Memory B cell (primary cell): ENCODE results near the gene LYAR.
"Not testable (repeated sequence)": the region's sequence is repeated elsewhere in the genome, so short reads cannot be mapped to it uniquely, and the experiment has no call there.

ENCODE experiments used
- ATAC-seq: fragments of 150-1000 bp; cut with Tn5 transposase; 2 replicates; pipeline ENCODE4 v1.10.0; 2021; ENCODE audit warnings: low read depth, mild to moderate bottlenecking, moderate library complexity
- DNase-seq, 2 donors: peaks; one replicate each; pipeline ENCODE4 v3.0.0; 2022; ENCODE audit warnings: low spot score in 2 of 2
- H3K27ac Mint-ChIP-seq: one replicate; pipeline ENCODE4 v1.8.0; 2022; ENCODE audit warnings: mild to moderate bottlenecking, moderate library complexity, mixed read lengths
- H3K27me3 Mint-ChIP-seq: one replicate; pipeline ENCODE4 v1.8.0; 2022; ENCODE audit warnings: mixed read lengths
- H3K36me3 Mint-ChIP-seq: one replicate; pipeline ENCODE4 v1.8.0; 2022; ENCODE audit warnings: mild to moderate bottlenecking, mixed read lengths
- H3K4me1 Mint-ChIP-seq: one replicate; pipeline ENCODE4 v1.8.0; 2022; ENCODE audit warnings: mixed read lengths
- H3K4me3 Mint-ChIP-seq: one replicate; pipeline ENCODE4 v1.8.0; 2022; ENCODE audit warnings: mild to moderate bottlenecking, moderate library complexity, mixed read lengths
- H3K9me3 Mint-ChIP-seq: one replicate; pipeline ENCODE4 v1.8.0; 2022; ENCODE audit warnings: mixed read lengths

Gene LYAR

GRCh38 chr4:4260185-4260751, 29.7 kb downstream of the LYAR start:
- ATAC-seq: peak; percentile 96
- DNase-seq: peak in 1 of 2 donors; percentile 23
- H3K36me3 Mint-ChIP-seq: no peaks in the 10 kb centered on the region
- H3K9me3 Mint-ChIP-seq: no peaks in the 10 kb centered on the region
- peaks cover 2% of the 10 kb centered on the region for H3K27me3 Mint-ChIP-seq
- H3K27ac Mint-ChIP-seq: no peak overlapping the region
- H3K4me1 Mint-ChIP-seq: no peaks in the 10 kb centered on the region
- H3K4me3 Mint-ChIP-seq: no peak overlapping the region

GRCh38 chr4:4259484-4260100, 30.4 kb downstream of the LYAR start:
- no peaks in the 10 kb centered on the region for H3K4me1 Mint-ChIP-seq
- peaks cover 2% of the 10 kb centered on the region for H3K27me3 Mint-ChIP-seq
- H3K4me3 Mint-ChIP-seq: no peak overlapping the region
- no peak overlapping the region for H3K27ac Mint-ChIP-seq
- no peaks in the 10 kb centered on the region for H3K36me3 Mint-ChIP-seq
- DNase-seq (no peak), ATAC-seq (no peak)
- H3K9me3 Mint-ChIP-seq: no peaks in the 10 kb centered on the region

GRCh38 chr4:4257705-4258104, 32.2 kb downstream of the LYAR start:
- ATAC-seq, H3K9me3 Mint-ChIP-seq, H3K27me3 Mint-ChIP-seq, H3K36me3 Mint-ChIP-seq, H3K27ac Mint-ChIP-seq, H3K4me1 Mint-ChIP-seq, DNase-seq, H3K4me3 Mint-ChIP-seq: not testable (repeated sequence)

GRCh38 chr4:4256799-4257198, 33.2 kb downstream of the LYAR start:
- no peaks in the 10 kb centered on the region for H3K36me3 Mint-ChIP-seq
- no peak for DNase-seq
- H3K4me3 Mint-ChIP-seq: no peak overlapping the region
- no peak overlapping the region for H3K27ac Mint-ChIP-seq
- ATAC-seq: no peak
- H3K9me3 Mint-ChIP-seq: no peaks in the 10 kb centered on the region
- no peaks in the 10 kb centered on the region for H3K4me1 Mint-ChIP-seq
- peaks cover 4% of the 10 kb centered on the region for H3K27me3 Mint-ChIP-seq

- H3K4me3 Mint-ChIP-seq: no peak overlapping the region
- H3K36me3 Mint-ChIP-seq: no peaks in the 10 kb centered on the region
- peaks cover 4% of the 10 kb centered on the region for H3K27me3 Mint-ChIP-seq
- H3K4me1 Mint-ChIP-seq: no peaks in the 10 kb centered on the region
- DNase-seq (no peak), ATAC-seq (no peak)
- H3K9me3 Mint-ChIP-seq: no peaks in the 10 kb centered on the region
- H3K27ac Mint-ChIP-seq: no peak overlapping the region
These were observed 35.3 kb downstream of the LYAR start for GRCh38 chr4:4254666-4255065.

GRCh38 chr4:4254199-4254598, 35.8 kb downstream of the LYAR start:
- no peaks in the 10 kb centered on the region for H3K4me1 Mint-ChIP-seq
- H3K4me3 Mint-ChIP-seq: no peak overlapping the region
- H3K36me3 Mint-ChIP-seq: no peaks in the 10 kb centered on the region

GRCh38 chr4:4249866-4250265, 40.1 kb downstream of the LYAR start:
- no peak overlapping the region for H3K27ac Mint-ChIP-seq
- H3K4me3 Mint-ChIP-seq: peak overlapping the region; percentile 24
- no peak for DNase-seq
- H3K36me3 Mint-ChIP-seq: peaks cover 6% of the 10 kb centered on the region
- no peak for ATAC-seq
- no peaks in the 10 kb centered on the region for H3K9me3 Mint-ChIP-seq
- H3K4me1 Mint-ChIP-seq: peaks cover 14% of the 10 kb centered on the region
- peaks cover 2% of the 10 kb centered on the region for H3K27me3 Mint-ChIP-seq

More at GRCh38 chr4:4254199-4254598, 35.8 kb downstream of the LYAR start:
- H3K27me3 Mint-ChIP-seq: peaks cover 4% of the 10 kb centered on the region
- no peaks in the 10 kb centered on the region for H3K9me3 Mint-ChIP-seq
- ATAC-seq (no peak), DNase-seq (no peak)
- no peak overlapping the region for H3K27ac Mint-ChIP-seq

GRCh38 chr4:4249342-4249741, 40.6 kb downstream of the LYAR start:
- H3K27me3 Mint-ChIP-seq, DNase-seq, H3K36me3 Mint-ChIP-seq, H3K9me3 Mint-ChIP-seq, H3K27ac Mint-ChIP-seq, H3K4me3 Mint-ChIP-seq, ATAC-seq: not testable (repeated sequence)
- peaks cover 15% of the 10 kb centered on the region for H3K4me1 Mint-ChIP-seq

GRCh38 chr4:4248885-4249203, 41.1 kb downstream of the LYAR start:
- Mint-ChIP-seq H3K9me3 (no peaks in the 10 kb centered on the region), H3K4me1 (peaks cover 15% of the 10 kb centered on the region), H3K4me3 (peak overlapping the region; percentile 96), H3K36me3 (peaks cover 6% of the 10 kb centered on the region), H3K27ac (peak overlapping the region; percentile 99), H3K27me3 (no peaks in the 10 kb centered on the region)
- DNase-seq: no peak
- no peak for ATAC-seq

GRCh38 chr4:4248029-4248884, 41.7 kb downstream of the LYAR start, which contains the start of gene TMEM128:
TMEM128 (minus strand) TSS chr4:4248223; CDS start chr4:4248202, 21 bp downstream.
- peaks cover 12% of the 10 kb centered on the region for H3K36me3 Mint-ChIP-seq
- H3K4me1 Mint-ChIP-seq: peaks cover 19% of the 10 kb centered on the region
- peak within 1 kb of the TSS; percentile 96 for H3K4me3 Mint-ChIP-seq
- no peaks in the 10 kb centered on the region for H3K27me3 Mint-ChIP-seq
- peak; percentile 97 for ATAC-seq
- no peaks in the 10 kb centered on the region for H3K9me3 Mint-ChIP-seq
- peak; percentile 89 to 94 for DNase-seq
- H3K27ac Mint-ChIP-seq: peak within 1 kb of the TSS; percentile 99

GRCh38 chr4:4247696-4248028, 42.3 kb downstream of the LYAR start:
- Mint-ChIP-seq H3K27me3 (no peaks in the 10 kb centered on the region), H3K4me1 (peaks cover 19% of the 10 kb centered on the region), H3K36me3 (peaks cover 12% of the 10 kb centered on the region), H3K27ac (peak overlapping the region; percentile 99), H3K9me3 (no peaks in the 10 kb centered on the region), H3K4me3 (peak overlapping the region; percentile 96)
- ATAC-seq (peak; percentile 39), DNase-seq (no peak)

GRCh38 chr4:4245172-4245571, 44.8 kb downstream of the LYAR start:
- no peak for DNase-seq
- no peak overlapping the region for H3K4me3 Mint-ChIP-seq
- peaks cover 20% of the 10 kb centered on the region for H3K36me3 Mint-ChIP-seq
- H3K27ac Mint-ChIP-seq: no peak overlapping the region
- peaks cover 19% of the 10 kb centered on the region for H3K4me1 Mint-ChIP-seq
- H3K9me3 Mint-ChIP-seq: no peaks in the 10 kb centered on the region
- no peaks in the 10 kb centered on the region for H3K27me3 Mint-ChIP-seq
- no peak for ATAC-seq

GRCh38 chr4:4239551-4239950, 50.4 kb downstream of the LYAR start:
- not testable (repeated sequence) for H3K4me3 Mint-ChIP-seq, H3K4me1 Mint-ChIP-seq, H3K27ac Mint-ChIP-seq, H3K27me3 Mint-ChIP-seq, DNase-seq, H3K9me3 Mint-ChIP-seq, ATAC-seq
- H3K36me3 Mint-ChIP-seq: peaks cover 33% of the 10 kb centered on the region

GRCh38 chr4:4233610-4234009, 56.3 kb downstream of the LYAR start:
- H3K27ac Mint-ChIP-seq: no peak overlapping the region
- H3K27me3 Mint-ChIP-seq: peaks cover 2% of the 10 kb centered on the region
- DNase-seq (no peak), ATAC-seq (no peak)
- no peak overlapping the region for H3K4me3 Mint-ChIP-seq
- H3K36me3 Mint-ChIP-seq: peaks cover 18% of the 10 kb centered on the region
- H3K9me3 Mint-ChIP-seq: peaks cover 10% of the 10 kb centered on the region
- no peaks in the 10 kb centered on the region for H3K4me1 Mint-ChIP-seq
